Breast epithelium (tissue), 4 donors: Measurements from ENCODE around the gene DPP3. TPM values are rescaled to one million over a fixed set of nuclear protein-coding genes. Genes with fewer than 3 reads are reported as not detected.
"Not testable (repeated sequence)": the region's sequence is repeated elsewhere in the genome, so short reads cannot be mapped to it uniquely, and the experiment has no call there.

Experiments
- DNase-seq, 2 donors: peaks; one replicate each; pipeline ENCODE4 v3.0.0-alpha.2; 2019; ENCODE audit warnings: low spot score in 2 of 2
- H3K27ac ChIP-seq, 2 donors: fragments of 200-600 bp; sonication (generic) in 1 of 2; one replicate each; pipeline ENCODE4 v1.5.1; 2016 to 2019; ENCODE audit warnings: mild to moderate bottlenecking in 1 of 2
- H3K27me3 ChIP-seq, 2 donors: fragments of 200-600 bp; sonication (generic) in 1 of 2; one replicate each; pipeline versions ENCODE4 v1.5.1 to v1.6.0; 2017 to 2019; ENCODE audit warnings: control low read depth in 1 of 2, mild to moderate bottlenecking in 1 of 2
- H3K36me3 ChIP-seq: fragments of 200-600 bp; one replicate; pipeline ENCODE4 v1.5.1; 2019
- H3K4me1 ChIP-seq, 2 donors: fragments of 200-600 bp; sonication (generic); one replicate each; pipeline ENCODE4 v1.5.1; 2016 to 2019; ENCODE audit warnings: control low read depth in 1 of 2
- H3K4me3 ChIP-seq, 3 donors: fragments of 200-600 bp; sonication (generic); 1 replicate in 2 of 3; 2 replicates in 1 of 3; pipeline ENCODE4 v1.5.1; 2016 to 2019; ENCODE audit warnings: mild to moderate bottlenecking in 3 of 3, moderate library complexity in 2 of 3
- H3K9me3 ChIP-seq, 2 donors: fragments of 200-600 bp; sonication (generic) in 1 of 2; one replicate each; pipeline ENCODE4 v1.5.1; 2016 to 2019; ENCODE audit warnings: control low read depth in 1 of 2
- CTCF ChIP-seq, 3 donors: fragments of 450-650 bp; IDR thresholded peaks; one replicate each; pipeline ENCODE4 v1.5.1; 2016 to 2017; ENCODE audit warnings: antibody characterized with exemption in 3 of 3, mild to moderate bottlenecking in 3 of 3, moderate library complexity in 3 of 3
- POLR2A ChIP-seq: fragments of 450-650 bp; IDR thresholded peaks from one replicate; pipeline ENCODE4 v1.6.1; 2016; ENCODE audit warnings: antibody characterized with exemption, mild to moderate bottlenecking, moderate library complexity
- POLR2AphosphoS5 ChIP-seq, 3 donors: sonication (generic); formaldehyde crosslinking; IDR thresholded peaks; one replicate each; pipeline ENCODE4 v1.6.1; 2017; ENCODE audit warnings: antibody characterized with exemption in 3 of 3
- intact Hi-C: fragments of 100-400 bp; cut with DNase I; formaldehyde crosslinking; loops from one replicate; pipeline ENCODE4 v1.15.1; 2023; ENCODE audit warnings: low total_unique reads
- total RNA-seq, 3 donors: library from RNA; depleted of rRNA; stranded (reverse); fragments of >200 nt; gene quantifications; one replicate each; pipeline ENCODE4 v1.1.0, GENCODE V29; 2016

DPP3 gene
- total RNA-seq, 3 donors from 2014 or later: 16.5 to 24.3 (median 16.7) TPM

GRCh38 chr11:66457826-66458225 lies 22.4 kb upstream of the DPP3 start:
- H3K27me3 ChIP-seq: no peaks in the 10 kb centered on the region
- no peaks in the 10 kb centered on the region for H3K36me3 ChIP-seq
- intact Hi-C loops: no loop called here
- DNase-seq: no peak
- H3K9me3 ChIP-seq: no peaks in the 10 kb centered on the region
- H3K27ac ChIP-seq: no peak overlapping the region
- TF ChIP-seq POLR2AphosphoS5 (IDR thresholded peaks at IDR 0.05): no peak
- TF ChIP-seq POLR2A: no peak
- TF ChIP-seq CTCF (IDR thresholded peaks at IDR 0.05): no peak
- no peaks in the 10 kb centered on the region for H3K4me1 ChIP-seq
- no peak overlapping the region for H3K4me3 ChIP-seq

GRCh38 chr11:66459138-66459778 lies 21.0 kb upstream of the DPP3 start:
- intact Hi-C loops: no loop called here
- H3K4me1 ChIP-seq: no peaks in the 10 kb centered on the region
- H3K4me3 ChIP-seq: no peak overlapping the region

GRCh38 chr11:66462010-66462409 lies 18.2 kb upstream of the DPP3 start:
- H3K9me3 ChIP-seq: no peaks in the 10 kb centered on the region
- DNase-seq: no peak
- intact Hi-C loops: no loop called here
- no peaks in the 10 kb centered on the region for H3K27me3 ChIP-seq
- no peak overlapping the region for H3K27ac ChIP-seq
- H3K36me3 ChIP-seq: no peaks in the 10 kb centered on the region
- TF ChIP-seq POLR2A (no peak), POLR2AphosphoS5 (IDR thresholded peaks at IDR 0.05) (no peak), CTCF (IDR thresholded peaks at IDR 0.05) (no peak)
- no peaks in the 10 kb centered on the region for H3K4me1 ChIP-seq
- no peak overlapping the region for H3K4me3 ChIP-seq

More at GRCh38 chr11:66459138-66459778, 21.0 kb upstream of the DPP3 start:
- no peak for DNase-seq
- Histone ChIP-seq H3K36me3 (no peaks in the 10 kb centered on the region), H3K9me3 (no peaks in the 10 kb centered on the region), H3K27ac (no peak overlapping the region), H3K27me3 (no peaks in the 10 kb centered on the region)
- TF ChIP-seq POLR2AphosphoS5 (IDR thresholded peaks at IDR 0.05) (no peak), POLR2A (no peak), CTCF (IDR thresholded peaks at IDR 0.05) (no peak)

GRCh38 chr11:66462911-66463310 lies 17.3 kb upstream of the DPP3 start:
- H3K9me3 ChIP-seq: no peaks in the 10 kb centered on the region
- intact Hi-C loops: no loop called here
- no peaks in the 10 kb centered on the region for H3K27me3 ChIP-seq
- no peaks in the 10 kb centered on the region for H3K36me3 ChIP-seq
- H3K4me1 ChIP-seq: peaks cover 0 to 4% of the 10 kb centered on the region in 2 donors
- TF ChIP-seq CTCF (IDR thresholded peaks at IDR 0.05) (no peak), POLR2A (no peak)
- H3K27ac ChIP-seq: no peak overlapping the region
- no peak for DNase-seq
- no peak overlapping the region for H3K4me3 ChIP-seq

- not testable (repeated sequence) for H3K27ac ChIP-seq, H3K27me3 ChIP-seq, DNase-seq, H3K36me3 ChIP-seq, H3K4me3 ChIP-seq, H3K9me3 ChIP-seq, H3K4me1 ChIP-seq
- intact Hi-C loops: loop anchor here (1.0 kb wide), 1 partner anchor 15 kb away; no protein-coding TSS in a partner anchor
Measured at GRCh38 chr11:66464116-66464515, 16.1 kb upstream of the DPP3 start.
